Raji (cell line): Measurements from ENCODE around the gene COL21A1.

Source experiments
- POLR2A ChIP-seq: IDR thresholded peaks from 2 replicates; pipeline ENCODE4 v1.6.1; 2011; ENCODE audit warnings: low read depth, low read length, control low read depth; ENCODE audit not compliant: insufficient read depth

COL21A1 gene

GRCh38 chr6:56246881-56247653 is at the start of gene COL21A1:
TSS of gene COL21A1 (minus strand) at chr6:56247580. CDS start at chr6:56182618, 64,962 bp downstream.
- no peak for TF ChIP-seq POLR2A

DNA sequence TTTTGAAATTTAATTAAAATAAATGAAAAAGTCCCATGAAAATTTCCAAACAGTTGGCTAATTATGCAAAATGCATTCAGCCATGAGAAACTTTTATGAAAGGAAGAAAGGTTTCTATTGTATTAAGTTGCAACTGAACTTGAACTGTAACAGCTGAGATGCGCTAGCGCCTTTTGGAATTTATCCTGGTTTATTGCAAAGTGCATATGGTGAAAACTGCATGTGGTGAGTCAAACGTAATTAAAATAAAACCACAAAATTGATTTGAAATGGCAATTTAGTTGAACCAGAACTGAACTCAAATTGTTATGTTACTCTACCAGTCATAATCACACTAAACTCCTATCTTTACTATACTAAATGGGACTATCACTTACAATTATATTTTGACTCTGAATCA is 46.4 kb upstream of the COL21A1 start:
- TF ChIP-seq POLR2A: no peak

GRCh38 chr6:56292505-56293181 is 45.3 kb upstream of the COL21A1 start:
- no peak for TF ChIP-seq POLR2A

DNA sequence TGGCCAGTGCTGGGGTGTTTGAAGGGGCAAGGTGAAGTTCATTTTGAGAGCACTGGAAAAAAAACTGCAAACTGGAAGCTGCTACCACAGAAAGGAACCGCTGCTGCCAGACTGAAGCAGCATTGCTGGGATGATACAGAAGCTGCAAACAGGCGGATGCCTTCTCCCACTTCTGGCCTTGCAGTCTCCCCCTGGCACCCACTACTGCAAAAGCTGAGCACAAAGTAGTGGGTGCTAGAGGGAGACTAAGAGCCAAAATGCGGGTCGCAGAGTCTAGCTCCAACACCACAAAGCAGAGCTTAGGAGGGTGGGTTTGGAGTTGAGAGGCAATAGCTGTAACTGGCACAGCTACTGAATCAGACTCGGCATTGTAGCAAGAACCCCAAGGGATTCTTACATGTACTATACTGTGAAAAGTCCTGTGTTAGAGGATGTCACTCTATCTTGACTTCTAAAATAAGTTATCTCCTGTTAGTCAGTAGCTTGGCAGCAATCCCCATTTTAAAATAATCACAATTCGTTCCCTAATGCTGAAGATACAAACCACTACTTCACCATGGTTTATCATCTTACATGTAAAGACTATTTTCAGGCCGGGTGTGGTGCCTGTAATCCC is 44.0 kb upstream of the COL21A1 start:
- TF ChIP-seq POLR2A: no peak

DNA sequence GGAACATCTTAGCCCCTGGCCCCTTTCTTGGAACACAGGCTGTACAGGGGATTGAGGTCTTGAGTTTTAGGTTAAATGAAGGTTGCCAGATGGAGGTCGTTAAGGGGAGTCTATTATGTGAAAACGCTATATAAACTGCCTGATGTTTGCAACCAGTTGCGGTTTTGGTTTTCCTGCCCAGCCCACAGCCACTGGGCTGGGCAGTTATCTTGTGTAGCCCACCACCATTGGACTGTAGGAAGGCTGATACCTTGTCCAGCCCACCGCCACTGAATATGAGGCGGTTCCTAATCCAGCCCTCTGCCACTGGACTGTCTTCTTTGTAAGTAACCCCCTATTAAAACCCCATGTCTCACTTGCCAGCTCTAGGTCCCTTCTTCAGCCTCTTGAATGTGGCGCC is 42.3 kb upstream of the COL21A1 start:
- TF ChIP-seq POLR2A: no peak

DNA sequence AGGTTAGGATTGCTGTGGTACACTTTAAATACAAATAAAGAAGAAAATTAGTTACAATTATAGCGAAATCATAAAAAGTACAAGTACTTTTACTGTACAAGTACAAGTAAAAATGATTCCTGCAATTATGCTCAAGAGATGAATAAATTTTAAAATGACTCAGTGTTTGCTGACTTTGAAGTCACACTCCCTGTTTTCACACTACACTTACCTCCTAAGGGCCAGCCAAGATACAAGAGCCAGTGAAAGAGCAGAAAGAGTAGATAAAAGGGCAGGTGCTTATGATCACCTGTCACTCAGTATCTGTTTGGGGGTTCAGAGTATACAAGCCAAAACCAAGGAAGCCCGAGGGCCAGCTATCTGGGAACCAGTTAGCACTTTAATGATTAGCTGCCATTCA is 41.0 kb upstream of the COL21A1 start:
- no peak for TF ChIP-seq POLR2A

GRCh38 chr6:56282391-56282790 is 35.0 kb upstream of the COL21A1 start:
- TF ChIP-seq POLR2A: no peak

- no peak for TF ChIP-seq POLR2A
These were observed 32.7 kb upstream of the COL21A1 start for GRCh38 chr6:56280126-56280525.

- no peak for TF ChIP-seq POLR2A
These were observed 32.1 kb upstream of the COL21A1 start for GRCh38 chr6:56279331-56280080.

- no peak for TF ChIP-seq POLR2A
These were observed 30.8 kb upstream of the COL21A1 start for GRCh38 chr6:56278171-56278591.

- no peak for TF ChIP-seq POLR2A
These were observed 23.5 kb upstream of the COL21A1 start for GRCh38 chr6:56270812-56271441.

GRCh38 chr6:56268266-56268665 is 20.9 kb upstream of the COL21A1 start:
- no peak for TF ChIP-seq POLR2A

GRCh38 chr6:56266011-56266410 is 18.6 kb upstream of the COL21A1 start:
- TF ChIP-seq POLR2A: no peak

- no peak for TF ChIP-seq POLR2A
These were observed 16.4 kb upstream of the COL21A1 start for GRCh38 chr6:56263596-56264315.
